Ovary (tissue), 9 donors: ENCODE data around the gene PLTP. TPM values are rescaled to one million over a fixed set of nuclear protein-coding genes. Genes with fewer than 3 reads are reported as not detected.

Experiments used
- DNase-seq, 5 donors: peaks; one replicate each; pipeline ENCODE4 v3.0.0-alpha.2; 2019 to 2020
- H3K27ac ChIP-seq, 2 donors: fragments of 200-600 bp; one replicate each; pipeline versions ENCODE4 v1.5.1 to v1.8.0; 2019 to 2022
- H3K27me3 ChIP-seq: fragments of 200-600 bp; one replicate; pipeline ENCODE4 v1.8.0; 2022
- H3K36me3 ChIP-seq: fragments of 200-600 bp; sonication (generic); one replicate; pipeline ENCODE4 v1.5.1; 2019
- H3K4me1 ChIP-seq: one replicate; pipeline ENCODE4 v1.8.1; 2013; ENCODE audit warnings: mild to moderate bottlenecking, moderate library complexity; ENCODE audit not compliant: insufficient read depth
- H3K4me3 ChIP-seq: fragments of 200-600 bp; sonication (generic); one replicate; pipeline ENCODE4 v1.5.1; 2017
- H3K9me3 ChIP-seq, 2 donors: fragments of 200-600 bp in 1 of 2; sonication (generic) in 1 of 2; one replicate each; pipeline versions ENCODE4 v1.5.1 to v1.8.1; 2013 to 2019; ENCODE audit warnings: mild to moderate bottlenecking in 1 of 2, moderate library complexity in 1 of 2
- EP300 ChIP-seq: sonication (generic); formaldehyde crosslinking; IDR thresholded peaks from one replicate; pipeline ENCODE4 v1.6.1; 2017; ENCODE audit warnings: antibody characterized with exemption
- POLR2A ChIP-seq: fragments of 450-650 bp; IDR thresholded peaks from one replicate; pipeline ENCODE4 v1.6.1; 2017; ENCODE audit warnings: antibody characterized with exemption, mild to moderate bottlenecking, moderate library complexity
- WGBS, 3 donors: extraction: QIAGEN DNeasy Blood & Tissue Kit in 1 of 3; methylation state at CpG; one replicate each; pipeline versions ENCODE4 v1.1.5 to v1.1.7; 2013 to 2017; 5-methylcytosine and 5-hydroxymethylcytosine counted together
- intact Hi-C, 4 donors: fragments of 100-400 bp; cut with DNase I; formaldehyde crosslinking; loops; one replicate each; pipeline versions ENCODE4 v1.11.0 to v1.15.1; 2022 to 2023
- polyA plus RNA-seq, 2 donors: library from polyadenylated mRNA; stranded (reverse); fragments of 200-250 nt in 1 of 2; fragments of 350-450 nt in 1 of 2; fragmentation: Illumina TruSeq in 1 of 2; extraction: RNeasy Lipid Tissue Mini Kit (QIAGEN cat#74804) in 1 of 2; gene quantifications; one replicate each; pipeline ENCODE4 v1.2.3, GENCODE V29; 2013 to 2014
- total RNA-seq, 7 donors: library from RNA; depleted of rRNA in 2 of 7; stranded (reverse); fragments of >200 nt in 2 of 7; fragmentation: NEBNext Ultra II Directional in 3 of 7; extraction: Animal tissue kit (Norgen Biotek cat#: 25700) in 3 of 7; gene quantifications; one replicate each; pipeline versions ENCODE4 v1.1.0 to v1.2.4, GENCODE V29; 2016 to 2023
- TF ChIP-seq, protein P1 (sequence below), 3 donors: fragments of 450-650 bp in 2 of 3; fragments of 200-600 bp in 1 of 3; IDR thresholded peaks; one replicate each; pipeline versions ENCODE4 v1.5.1 to v1.8.0; 2016 to 2022; ENCODE audit warnings: antibody characterized with exemption in 3 of 3, mild to moderate bottlenecking in 1 of 3
- donor health status: DM: no; HTN: no; CAD: no; lungs with moderate emphysema.
- donor health status: DM: no; HTN: no; CAD: no.
- donor health status: Bipolar disorder and iron deficiency.
- donor health status: DM: yes; HTN: yes; CAD: no.
- donor health status: DM: no; HTN: no; CAD: no.
- donor health status: DM: yes; HTN: yes; CAD: no.

PLTP gene
- total and polyA plus RNA-seq, 9 donors: 83.5 to 266 (median 138) TPM

DNA sequence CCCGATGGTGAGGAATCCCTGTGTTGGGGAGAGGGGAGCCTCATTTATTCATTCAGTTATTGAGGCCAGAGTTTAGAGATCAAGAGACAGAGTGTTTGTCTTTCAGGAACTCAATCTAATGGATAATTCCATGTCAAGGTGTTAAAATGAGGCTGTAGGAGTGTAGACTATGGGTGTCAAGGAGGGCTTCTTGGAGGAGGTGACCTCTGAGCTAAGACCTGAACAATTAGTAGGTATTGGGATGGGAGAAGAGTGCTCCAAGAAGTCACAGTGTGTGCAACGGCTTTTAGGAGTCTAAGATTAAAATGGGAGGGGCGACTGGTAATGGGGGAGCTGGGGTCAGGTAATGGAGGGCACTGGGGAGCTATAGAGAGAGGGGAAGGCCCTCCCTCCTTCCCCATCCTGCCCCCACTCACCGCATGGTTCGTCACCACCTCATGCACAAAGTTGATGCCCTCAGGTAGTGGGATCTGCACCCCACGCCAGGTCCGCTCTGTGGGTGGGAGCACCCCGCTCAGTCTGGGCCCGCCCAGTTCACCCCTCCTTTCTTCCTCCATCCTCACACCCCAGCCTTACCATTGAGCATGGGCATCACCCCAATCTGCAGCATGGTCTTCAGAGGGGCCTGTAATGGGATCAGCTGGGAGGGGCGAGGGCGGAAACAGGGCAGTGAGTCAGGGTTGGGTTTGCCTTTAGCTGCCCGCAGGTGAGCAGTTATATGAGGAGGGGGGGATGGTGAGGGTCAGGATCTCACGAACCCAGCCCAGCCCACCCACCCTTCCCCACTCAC lies 12.7 kb downstream of the PLTP start:
- DNase-seq: no peak
- 72 to 81% (median 78%) methylated on average over 13 of the region's 13 CpGs for WGBS, 3 donors
- Histone ChIP-seq H3K27ac (no peak overlapping the region), H3K4me3 (no peak overlapping the region), H3K9me3 (no peaks in the 10 kb centered on the region), H3K27me3 (no peaks in the 10 kb centered on the region), H3K4me1 (no peaks in the 10 kb centered on the region), H3K36me3 (no peaks in the 10 kb centered on the region)
- TF ChIP-seq EP300: no peak
- TF ChIP-seq POLR2A: no peak
- intact Hi-C loops: loop anchor here in 2 of 4 donors (5.0 to 10.0 kb wide), 2 partner anchors 43 to 66 kb away; no protein-coding TSS in a partner anchor

DNA sequence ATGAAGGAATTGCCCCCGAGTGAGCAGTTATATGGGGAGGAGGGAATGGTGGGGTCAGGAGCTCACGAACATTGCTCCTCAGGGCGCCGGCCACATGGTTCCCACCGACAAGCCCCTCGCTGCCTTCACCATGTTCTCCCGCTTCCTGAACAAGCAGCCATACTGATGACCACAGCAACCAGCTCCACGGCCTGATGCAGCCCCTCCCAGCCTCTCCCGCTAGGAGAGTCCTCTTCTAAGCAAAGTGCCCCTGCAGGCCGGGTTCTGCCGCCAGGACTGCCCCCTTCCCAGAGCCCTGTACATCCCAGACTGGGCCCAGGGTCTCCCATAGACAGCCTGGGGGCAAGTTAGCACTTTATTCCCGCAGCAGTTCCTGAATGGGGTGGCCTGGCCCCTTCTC lies 13.7 kb downstream of the PLTP start:
- Histone ChIP-seq H3K36me3 (no peaks in the 10 kb centered on the region), H3K4me3 (no peak overlapping the region), H3K27ac (no peak overlapping the region), H3K4me1 (no peaks in the 10 kb centered on the region), H3K9me3 (no peaks in the 10 kb centered on the region), H3K27me3 (no peaks in the 10 kb centered on the region)
- intact Hi-C loops: loop anchor here in 2 of 4 donors (5.0 to 10.0 kb wide), 2 partner anchors 44 to 67 kb away; no protein-coding TSS in a partner anchor
- TF ChIP-seq EP300 (no peak), POLR2A (no peak)
- TF ChIP-seq, protein P1, sequence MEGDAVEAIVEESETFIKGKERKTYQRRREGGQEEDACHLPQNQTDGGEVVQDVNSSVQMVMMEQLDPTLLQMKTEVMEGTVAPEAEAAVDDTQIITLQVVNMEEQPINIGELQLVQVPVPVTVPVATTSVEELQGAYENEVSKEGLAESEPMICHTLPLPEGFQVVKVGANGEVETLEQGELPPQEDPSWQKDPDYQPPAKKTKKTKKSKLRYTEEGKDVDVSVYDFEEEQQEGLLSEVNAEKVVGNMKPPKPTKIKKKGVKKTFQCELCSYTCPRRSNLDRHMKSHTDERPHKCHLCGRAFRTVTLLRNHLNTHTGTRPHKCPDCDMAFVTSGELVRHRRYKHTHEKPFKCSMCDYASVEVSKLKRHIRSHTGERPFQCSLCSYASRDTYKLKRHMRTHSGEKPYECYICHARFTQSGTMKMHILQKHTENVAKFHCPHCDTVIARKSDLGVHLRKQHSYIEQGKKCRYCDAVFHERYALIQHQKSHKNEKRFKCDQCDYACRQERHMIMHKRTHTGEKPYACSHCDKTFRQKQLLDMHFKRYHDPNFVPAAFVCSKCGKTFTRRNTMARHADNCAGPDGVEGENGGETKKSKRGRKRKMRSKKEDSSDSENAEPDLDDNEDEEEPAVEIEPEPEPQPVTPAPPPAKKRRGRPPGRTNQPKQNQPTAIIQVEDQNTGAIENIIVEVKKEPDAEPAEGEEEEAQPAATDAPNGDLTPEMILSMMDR (IDR thresholded peaks at IDR 0.05): no peak
- DNase-seq: no peak
- 69 to 78% (median 73%) methylated on average over 12 of the region's 12 CpGs for WGBS, 3 donors

DNA sequence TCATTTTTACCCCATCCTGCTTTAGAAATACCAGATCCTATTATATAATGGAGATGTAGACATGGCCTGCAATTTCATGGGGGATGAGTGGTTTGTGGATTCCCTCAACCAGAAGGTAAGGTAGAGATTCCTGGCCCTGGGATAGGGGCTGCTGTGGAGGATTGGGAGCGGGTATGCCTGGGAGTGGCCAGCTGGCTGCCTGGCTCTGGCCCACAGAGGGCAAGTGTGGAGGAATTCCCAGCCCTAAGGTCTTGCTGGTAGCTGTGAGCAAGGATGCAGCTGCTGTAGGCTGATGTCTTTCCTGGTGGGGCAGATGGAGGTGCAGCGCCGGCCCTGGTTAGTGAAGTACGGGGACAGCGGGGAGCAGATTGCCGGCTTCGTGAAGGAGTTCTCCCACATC lies 14.3 kb downstream of the PLTP start:
- H3K36me3 ChIP-seq: no peaks in the 10 kb centered on the region

DNA sequence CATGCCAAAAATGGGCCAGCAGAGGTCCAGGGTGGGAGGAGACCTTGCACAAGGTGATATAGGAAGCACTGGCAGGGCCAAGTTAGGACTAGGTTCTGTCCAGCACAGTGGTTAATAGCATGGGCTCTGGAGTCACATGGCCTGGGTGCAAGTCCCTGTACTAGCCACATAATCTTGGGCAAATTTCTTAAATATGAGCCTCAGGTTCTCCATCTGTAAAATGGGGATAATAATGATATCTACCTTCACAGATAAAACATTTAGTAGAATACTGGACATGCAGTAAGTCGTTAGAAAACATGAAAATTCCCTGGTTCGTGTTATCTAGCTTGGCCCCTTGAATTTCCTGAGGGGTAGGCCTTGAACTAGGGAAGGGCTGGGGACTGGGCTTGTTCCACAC lies 14.7 kb downstream of the PLTP start:
- no peak overlapping the region for H3K4me3 ChIP-seq
- H3K27me3 ChIP-seq: no peaks in the 10 kb centered on the region
- intact Hi-C loops: loop anchor here in 2 of 4 donors (5.0 to 10.0 kb wide), 2 partner anchors 45 to 68 kb away; no protein-coding TSS in a partner anchor
- DNase-seq: no peak
- WGBS, 3 donors: 37 to 54% (median 45%) methylated on average over 2 of the region's 2 CpGs
- no peaks in the 10 kb centered on the region for H3K36me3 ChIP-seq
- peaks cover 5% of the 10 kb centered on the region for H3K4me1 ChIP-seq
- H3K9me3 ChIP-seq: no peaks in the 10 kb centered on the region
- no peak for TF ChIP-seq POLR2A
- TF ChIP-seq, protein P1 (IDR thresholded peaks at IDR 0.05): no peak
- TF ChIP-seq EP300: no peak
- H3K27ac ChIP-seq: no peak overlapping the region

More for the DNA sequence above, 14.3 kb downstream of the PLTP start:
- Histone ChIP-seq H3K27ac (no peak overlapping the region), H3K9me3 (no peaks in the 10 kb centered on the region), H3K27me3 (no peaks in the 10 kb centered on the region), H3K4me1 (peaks cover 5% of the 10 kb centered on the region), H3K4me3 (no peak overlapping the region)
- WGBS, 3 donors: 76 to 83% (median 80%) methylated on average over 7 of the region's 7 CpGs
- intact Hi-C loops: loop anchor here in 2 of 4 donors (5.0 to 10.0 kb wide), 2 partner anchors 45 to 67 kb away; no protein-coding TSS in a partner anchor
- TF ChIP-seq EP300 (no peak), POLR2A (no peak)
- TF ChIP-seq, protein P1 (IDR thresholded peaks at IDR 0.05): no peak
- no peak for DNase-seq
